HL-60/S4 (cell line): ENCODE results near the gene CXXC5.

ENCODE experiments used
- in situ Hi-C: fragments of 300-500 bp; cut with MboI; formaldehyde crosslinking; loops from 2 replicates; pipeline ENCODE4 v1.14.3; 2022; ENCODE audit warnings: low sequenced_read_pairs

The CXXC5 gene

DNA sequence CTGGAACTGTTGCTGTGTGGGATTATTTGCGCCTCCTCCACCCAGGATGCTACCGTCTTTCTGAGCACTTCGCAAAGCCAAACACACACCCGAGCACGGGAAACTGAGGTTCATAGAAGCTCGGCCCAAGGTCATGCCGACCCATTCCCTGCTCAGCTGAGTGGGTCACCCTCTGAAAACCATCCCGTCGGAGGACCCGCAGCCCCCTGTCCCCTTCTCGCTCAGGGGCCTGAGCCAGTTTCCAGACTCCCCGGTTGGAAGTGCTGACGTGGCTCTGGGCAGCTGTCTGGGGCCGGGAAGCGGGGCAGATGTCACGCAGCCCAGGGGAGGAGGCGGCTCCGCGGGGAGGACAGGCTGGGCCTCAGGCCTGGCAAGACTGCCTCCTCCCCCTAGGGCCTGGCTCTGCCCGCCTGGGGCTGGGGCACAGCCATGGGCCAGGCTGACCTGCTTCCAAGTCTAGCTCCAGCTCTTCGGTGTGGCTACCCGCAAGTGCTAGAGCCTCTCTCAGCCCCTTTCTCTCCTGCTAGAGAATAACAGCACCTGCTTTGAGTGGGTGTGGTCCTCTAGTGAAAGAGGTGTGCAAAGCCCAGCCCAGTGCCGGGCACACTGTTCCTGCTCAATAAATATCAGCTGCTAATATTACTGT is 9.9 kb upstream of the CXXC5 start:
- in situ Hi-C loops, result no loop called here

DNA sequence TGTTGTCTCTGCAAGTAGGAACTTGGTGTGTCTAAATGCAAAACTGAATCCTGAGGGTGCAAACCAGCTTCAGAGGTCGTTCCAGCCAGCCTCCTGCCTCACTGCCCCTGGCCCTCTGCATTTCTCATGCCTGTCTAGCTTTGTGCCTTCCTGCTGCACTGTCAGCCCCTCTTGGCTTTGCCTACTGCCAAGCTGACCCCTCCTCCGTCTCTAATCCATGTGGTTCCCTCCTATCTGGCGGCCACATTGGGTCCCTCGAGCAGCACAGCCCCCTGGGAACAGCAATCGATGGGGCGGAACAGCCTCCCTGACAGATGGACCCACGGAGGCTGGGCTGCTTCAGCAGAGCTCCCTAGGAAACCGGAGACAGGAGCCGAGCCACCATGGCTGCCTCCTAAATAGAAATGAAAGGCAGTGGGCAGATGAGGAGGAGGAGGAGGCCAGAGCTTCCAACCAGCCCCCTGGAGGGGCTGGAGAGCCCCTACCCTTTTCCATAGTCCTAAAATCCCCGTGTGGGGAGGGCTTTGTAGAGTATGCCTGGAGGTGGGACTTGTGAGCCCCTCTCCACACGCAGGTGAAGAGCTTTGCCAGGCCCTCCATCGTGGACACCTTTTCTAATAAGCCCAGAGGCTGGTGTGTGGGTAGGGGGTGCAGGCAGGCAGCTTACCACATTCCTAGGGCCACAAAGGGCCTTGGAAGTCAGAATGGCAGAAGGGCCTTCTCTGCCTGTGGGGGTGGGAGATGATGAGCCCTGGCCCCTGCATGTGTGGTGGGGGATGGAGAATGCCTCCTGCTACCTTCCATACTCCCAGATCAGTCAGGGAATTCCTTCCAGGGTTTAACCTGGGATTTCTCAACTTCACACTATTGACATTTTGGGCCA is 9.2 kb upstream of the CXXC5 start:
- in situ Hi-C loops, result no loop called here

DNA sequence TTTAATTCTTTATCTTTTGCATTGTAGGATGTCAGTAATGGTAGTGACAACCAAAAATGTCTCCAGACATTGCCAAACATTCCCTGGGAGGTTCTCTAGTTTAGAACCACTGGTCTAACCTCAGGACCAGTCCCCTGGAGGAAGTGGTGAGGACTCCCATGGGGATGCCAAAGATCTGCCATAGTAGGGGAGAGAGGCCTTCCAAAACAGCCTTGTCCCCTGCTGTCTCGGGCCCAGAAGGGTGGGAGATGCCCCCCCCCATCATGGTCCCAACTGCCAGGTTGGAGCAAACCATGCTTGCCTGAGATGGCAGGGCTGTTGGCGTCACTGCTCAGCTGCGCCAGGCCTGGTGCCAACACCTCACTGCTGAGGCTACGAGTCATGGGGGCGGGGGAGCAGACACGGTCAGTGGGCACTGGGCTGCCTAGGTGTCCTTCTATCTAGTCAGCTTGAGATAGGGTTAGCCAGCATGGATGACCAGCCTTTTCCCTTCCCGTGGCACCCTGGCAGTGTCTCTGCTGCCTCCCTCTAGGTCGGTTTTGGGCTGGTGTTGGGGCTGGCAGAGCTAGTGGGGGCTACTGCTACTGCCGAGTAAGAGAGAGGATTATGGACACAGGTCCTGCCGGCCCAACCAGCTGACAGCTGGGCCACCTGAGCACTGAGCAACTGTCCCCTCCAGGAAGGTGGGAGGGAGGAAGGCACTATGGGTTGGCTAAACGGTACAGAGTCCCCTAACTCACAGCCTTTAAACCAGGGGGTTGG is 8.3 kb upstream of the CXXC5 start:
- in situ Hi-C loops, result loop anchor here (10.0 kb wide), 1 partner anchor 125 kb away; no protein-coding TSS in a partner anchor

DNA sequence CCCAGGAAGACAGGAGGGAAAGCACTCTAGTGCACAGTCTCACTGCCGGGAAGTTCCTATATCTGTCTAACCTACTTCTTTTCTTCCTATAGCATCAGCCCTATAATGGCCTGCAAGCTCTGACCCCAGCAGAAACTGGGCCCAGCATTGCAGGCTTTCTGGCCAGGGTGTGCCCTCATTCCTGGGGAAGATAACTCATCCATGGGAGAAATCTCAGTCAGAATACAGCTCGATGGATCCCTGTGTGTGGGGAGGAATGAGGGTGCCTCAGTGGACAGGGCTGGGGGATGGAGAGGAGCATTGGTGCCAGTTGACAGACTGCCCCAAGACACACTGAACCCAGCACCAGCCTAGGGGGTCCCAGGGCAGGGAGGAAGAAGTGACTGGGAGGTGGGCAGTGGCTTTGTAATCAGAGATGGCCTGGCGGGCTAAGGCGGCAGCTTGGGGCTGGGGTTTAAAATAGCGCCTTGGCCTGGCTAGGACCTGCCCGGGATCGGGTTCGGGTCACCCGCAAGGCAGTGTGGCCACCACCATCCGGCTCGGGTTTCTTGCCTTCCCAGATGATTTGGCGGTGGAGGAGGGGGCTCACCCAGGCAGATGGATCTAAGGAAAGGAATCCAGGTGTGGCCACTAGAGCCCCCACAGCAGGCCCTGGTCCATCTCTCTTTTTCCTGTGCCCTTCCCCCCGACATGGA is 7.6 kb upstream of the CXXC5 start:
- in situ Hi-C loops, result loop anchor here (10.0 kb wide), 1 partner anchor 124 kb away; no protein-coding TSS in a partner anchor

DNA sequence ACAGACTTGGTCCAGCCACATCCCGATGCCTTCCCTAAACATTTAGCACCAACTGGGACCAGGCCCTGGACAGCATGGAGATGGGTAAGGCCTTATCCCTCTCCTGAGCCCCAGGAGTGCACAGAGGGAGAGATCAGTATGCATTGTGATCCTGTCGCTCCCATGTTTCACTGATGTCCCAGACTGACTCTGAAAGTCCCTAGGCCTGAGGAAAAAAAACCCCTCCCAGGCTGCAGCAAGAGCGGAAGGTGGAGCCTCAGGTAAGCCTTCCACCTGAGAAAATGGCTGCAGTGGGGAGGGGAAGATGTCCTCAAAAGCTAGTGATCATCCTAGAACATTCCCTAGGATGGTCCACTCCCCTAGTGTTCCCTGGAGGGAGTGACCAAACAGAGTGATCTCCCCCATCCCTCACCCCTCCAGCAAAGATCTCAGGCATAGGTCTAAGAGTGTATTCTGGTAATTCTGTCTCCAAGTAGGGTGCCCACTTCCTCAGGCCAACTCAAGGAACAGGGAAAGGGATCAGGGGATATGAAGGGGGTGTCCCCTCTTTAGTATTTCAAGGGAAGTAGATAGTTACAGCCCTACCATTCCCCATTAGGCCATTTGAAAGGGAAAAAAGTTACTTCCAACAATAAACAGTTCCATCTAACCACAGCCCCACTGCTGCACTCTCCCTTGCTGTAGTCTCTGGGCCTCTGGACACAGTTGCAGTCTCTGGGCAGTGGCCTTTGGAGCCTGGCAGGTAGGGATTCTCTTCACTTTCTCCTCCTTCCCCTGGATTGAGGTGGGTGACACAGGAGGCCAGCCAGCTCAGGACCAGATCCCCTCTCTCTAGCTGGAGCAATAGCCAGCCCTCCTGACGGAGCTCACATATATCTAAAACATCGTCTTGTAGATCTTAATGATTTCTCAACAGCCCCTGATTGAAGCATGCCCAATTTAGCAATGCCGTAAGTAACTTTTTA is 6.8 kb upstream of the CXXC5 start:
- in situ Hi-C loops, result loop anchor here (10.0 kb wide), 1 partner anchor 123 kb away; no protein-coding TSS in a partner anchor

DNA sequence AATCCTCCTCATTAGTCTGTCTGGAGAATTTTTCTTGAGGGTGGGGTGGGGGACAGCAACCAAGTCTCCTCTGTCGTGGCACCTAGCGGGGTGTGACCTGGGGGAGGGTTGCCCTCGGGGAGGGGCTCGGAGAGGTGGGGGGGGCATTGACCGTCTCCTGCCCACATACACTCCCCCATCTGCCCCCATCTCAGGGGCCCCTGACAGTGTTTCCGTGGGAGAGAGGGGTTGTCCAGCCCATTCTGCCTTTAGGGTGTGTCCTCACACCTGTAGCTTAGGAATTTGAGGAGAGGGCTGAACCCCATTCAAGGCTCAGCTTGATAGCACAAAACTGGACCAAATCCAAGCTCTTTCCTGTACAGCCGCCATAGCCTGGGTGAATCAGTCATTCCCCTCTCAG is 5.9 kb upstream of the CXXC5 start:
- in situ Hi-C loops, result loop anchor here (10.0 kb wide), 1 partner anchor 123 kb away; no protein-coding TSS in a partner anchor

DNA sequence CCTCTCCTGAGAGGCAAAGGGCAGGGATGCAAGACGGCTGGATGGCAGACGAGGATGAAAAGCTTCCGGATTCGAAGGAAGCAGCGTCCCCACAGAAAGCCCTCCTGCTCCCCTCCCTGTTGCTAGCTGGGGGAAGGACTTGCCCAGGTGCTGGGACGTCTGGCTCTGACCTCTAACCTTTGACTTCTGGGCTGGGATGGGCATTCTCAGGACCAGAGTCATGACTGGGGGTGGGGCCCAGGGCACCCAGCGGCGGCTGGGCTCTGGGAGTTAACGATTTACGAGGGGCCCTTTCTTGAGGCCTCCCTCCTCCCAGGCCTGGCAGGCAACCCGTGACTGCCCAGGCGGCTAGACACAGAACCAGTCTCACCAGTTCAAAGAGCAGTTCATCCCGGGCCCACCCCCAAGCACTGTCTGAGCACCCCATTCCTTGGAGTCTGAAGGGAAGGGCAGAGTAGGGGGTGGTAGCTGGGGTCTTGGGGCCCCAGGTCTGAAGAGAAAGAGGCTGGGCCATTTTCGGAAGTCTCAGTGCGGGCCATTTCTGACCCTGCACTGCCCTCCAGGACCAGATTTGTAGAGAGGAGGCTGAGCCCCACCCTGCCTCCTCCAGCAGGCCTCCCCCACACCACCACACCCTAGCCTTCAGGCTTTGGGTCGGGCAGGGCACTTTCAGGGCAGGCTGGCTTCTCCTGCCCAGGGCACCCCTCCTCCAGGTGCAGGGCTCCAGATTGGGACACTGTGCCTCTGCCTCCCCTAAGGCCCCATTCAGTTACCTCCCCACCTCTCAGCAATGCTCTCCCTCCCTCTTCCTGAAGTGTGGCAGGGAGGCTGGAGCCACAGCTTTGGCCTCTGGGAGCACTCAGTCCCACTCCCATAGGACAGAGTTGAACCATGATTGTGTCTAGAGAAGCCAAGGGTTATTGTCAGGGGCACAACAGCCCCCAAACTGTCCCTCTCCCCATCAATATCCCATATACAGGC is 5.0 kb upstream of the CXXC5 start:
- in situ Hi-C loops, result loop anchor here (10.0 kb wide), 1 partner anchor 122 kb away; no protein-coding TSS in a partner anchor

DNA sequence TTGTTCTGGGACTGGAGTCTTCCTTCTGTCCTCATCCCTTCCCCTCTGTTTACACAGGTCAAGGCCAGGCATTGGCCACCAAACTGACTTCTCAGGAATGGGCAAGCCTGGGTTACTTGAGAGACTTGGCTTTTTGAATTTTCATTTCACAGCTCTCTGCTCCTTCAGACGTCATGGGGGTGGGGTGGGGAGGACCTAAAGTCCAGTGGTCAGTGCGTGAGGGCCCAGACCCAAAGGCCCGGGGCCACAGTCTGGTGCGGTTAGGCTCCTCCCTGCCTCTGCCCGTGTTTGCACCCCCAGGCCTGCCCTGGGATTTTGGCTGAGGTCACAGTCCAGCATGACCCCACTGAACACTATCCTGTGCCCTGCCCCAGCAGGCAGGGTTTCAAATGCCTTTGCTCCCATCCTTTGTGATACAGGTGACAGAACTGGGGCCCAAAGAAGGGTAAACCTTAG is 4.1 kb upstream of the CXXC5 start:
- in situ Hi-C loops, result loop anchor here (10.0 kb wide), 1 partner anchor 121 kb away; no protein-coding TSS in a partner anchor

DNA sequence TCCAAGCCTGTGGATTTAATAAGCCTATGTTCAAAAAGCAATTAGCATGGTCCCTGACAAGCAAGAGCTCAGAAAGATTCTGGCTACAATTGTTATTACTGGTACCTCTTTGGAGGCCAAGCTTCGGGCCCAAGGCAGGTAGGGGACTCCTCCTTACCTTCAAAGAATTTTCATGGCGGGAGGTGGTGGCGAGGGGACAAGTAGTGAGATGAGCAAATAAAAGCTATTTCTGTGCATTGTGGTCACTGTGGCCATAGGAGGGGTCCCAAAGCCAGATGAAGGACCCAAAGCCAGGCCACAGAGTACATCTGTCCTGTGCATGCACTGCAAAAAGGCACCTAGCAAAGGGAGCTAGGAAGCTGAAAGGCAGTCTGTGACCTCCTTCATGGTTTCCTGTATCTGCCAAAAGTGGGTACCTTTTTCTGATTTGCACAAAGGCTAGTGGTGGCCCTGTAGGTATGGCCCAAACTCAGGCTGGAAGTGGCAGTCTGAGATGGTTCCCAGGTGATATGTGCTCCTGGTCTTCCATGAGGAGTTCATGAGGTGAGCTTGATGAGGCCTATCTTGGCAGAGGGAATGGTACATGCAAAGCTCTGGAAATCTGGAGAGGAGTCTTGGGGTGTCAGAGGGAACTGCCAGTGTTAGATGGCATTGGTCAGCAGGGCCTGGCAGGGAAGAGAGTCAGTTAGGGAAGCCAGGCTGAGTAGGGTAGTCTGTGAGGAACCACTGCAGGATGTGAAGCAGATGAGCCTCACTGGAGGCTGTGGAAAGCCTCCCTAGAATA is 3.3 kb upstream of the CXXC5 start:
- in situ Hi-C loops, result loop anchor here (10.0 kb wide), 1 partner anchor 120 kb away; no protein-coding TSS in a partner anchor

DNA sequence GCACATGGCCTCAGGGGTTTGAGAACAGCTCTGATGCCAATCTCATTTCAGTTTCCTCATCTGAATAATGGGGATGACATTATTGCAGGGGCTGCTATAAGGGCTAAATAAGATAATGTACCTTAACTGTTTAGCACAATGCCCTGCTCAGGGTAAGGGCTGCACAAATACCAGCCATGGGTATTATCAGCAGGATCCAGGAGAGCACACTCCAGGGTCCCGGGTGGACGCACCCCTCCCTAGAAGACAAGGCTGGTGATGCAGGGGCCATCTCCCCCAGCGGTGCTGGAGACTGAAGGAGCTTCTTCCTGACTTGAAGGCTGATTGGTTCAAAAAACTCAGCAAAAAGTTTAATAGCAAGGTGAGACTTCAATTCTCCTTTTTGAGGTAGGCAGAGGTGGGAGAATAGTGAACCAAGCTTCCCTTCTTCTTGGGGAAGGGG is 2.7 kb upstream of the CXXC5 start:
- in situ Hi-C loops, result loop anchor here (10.0 kb wide), 1 partner anchor 119 kb away; no protein-coding TSS in a partner anchor

DNA sequence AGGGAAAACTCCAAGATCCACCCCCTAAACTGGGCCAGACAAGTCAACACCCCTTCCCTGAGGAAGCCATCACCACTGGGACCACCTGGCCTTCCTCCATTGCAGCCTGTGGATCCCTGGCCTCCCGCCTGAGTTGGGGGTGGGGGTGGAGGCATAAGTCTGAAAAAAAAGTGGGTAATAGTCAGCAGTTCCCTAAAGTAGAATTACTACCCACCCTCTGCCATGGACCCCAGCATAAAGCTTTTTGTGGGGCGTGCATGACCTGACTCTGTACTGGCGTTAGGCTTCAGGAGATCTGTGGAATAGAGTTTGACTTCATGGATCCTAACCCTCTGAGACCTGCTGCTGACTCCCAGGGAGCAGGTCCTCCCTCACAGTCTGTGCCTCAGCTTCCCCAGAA is 2.0 kb upstream of the CXXC5 start:
- in situ Hi-C loops, result loop anchor here (10.0 kb wide), 1 partner anchor 119 kb away; no protein-coding TSS in a partner anchor

DNA sequence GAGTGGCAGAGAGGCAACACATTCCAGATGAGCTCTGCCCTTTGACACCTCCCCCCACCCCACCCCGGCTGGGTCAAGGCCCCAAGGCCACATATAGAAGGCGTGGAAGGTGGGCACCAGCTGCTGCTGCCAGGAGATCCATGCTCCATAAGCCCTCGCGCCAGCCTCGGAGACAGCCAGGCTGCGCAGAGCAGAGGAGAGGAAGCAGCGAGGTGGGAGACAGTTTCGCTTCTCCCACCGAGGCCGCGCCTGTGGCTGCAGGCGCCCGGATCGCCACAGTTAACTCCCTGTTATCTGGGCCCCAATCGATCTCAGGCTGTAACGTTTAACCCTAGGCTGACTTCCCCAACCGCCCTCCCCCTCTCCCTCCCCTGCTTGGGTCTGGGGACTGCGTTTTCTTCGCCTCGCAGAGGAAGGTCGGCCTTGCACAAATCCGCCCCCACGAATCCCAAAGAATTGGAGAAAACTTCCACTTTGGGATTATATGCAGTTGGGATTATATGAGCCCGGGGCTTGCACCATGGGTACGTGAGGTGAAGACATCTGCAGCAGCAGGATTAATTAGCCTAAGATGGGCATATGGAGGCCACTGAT is 1.1 kb upstream of the CXXC5 start:
- in situ Hi-C loops, result loop anchor here (10.0 kb wide), 1 partner anchor 118 kb away; no protein-coding TSS in a partner anchor

DNA sequence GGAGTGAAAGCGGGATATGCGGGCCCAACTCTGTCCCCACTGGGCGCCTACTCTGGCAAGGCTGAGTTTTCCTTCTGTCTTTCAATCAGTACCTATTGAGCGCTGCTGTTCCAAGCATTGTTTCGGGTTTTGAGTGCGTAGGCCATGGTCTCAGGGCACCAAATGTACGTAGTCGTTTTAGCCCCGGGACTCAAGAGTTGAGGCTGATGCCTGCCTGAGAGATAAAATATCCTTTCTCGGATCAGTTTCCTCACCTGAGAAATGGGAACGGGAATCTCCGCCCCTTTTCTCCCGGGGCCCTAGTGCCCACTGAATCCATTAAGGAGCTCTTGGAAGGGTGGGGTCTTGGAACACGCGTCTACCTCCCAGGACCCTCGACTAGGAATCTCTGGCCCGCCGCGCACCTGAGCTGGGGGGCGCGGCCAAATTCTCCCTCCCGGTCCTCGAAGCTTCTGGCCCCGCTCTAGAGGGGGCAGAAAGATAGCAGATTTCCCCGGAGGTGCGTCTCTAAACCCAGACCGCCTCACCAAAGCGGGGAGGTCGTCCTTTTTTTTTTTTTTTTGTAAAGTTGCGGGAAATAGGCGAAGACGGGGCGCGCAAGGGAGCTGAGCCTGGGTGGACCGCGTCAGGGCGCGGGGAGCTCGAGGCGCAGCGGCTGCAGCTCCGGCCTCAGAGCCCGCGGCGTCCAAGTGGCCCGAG is 494 bp upstream of the CXXC5 start:
- in situ Hi-C loops, result loop anchor here (10.0 kb wide), 1 partner anchor 117 kb away; no protein-coding TSS in a partner anchor

DNA sequence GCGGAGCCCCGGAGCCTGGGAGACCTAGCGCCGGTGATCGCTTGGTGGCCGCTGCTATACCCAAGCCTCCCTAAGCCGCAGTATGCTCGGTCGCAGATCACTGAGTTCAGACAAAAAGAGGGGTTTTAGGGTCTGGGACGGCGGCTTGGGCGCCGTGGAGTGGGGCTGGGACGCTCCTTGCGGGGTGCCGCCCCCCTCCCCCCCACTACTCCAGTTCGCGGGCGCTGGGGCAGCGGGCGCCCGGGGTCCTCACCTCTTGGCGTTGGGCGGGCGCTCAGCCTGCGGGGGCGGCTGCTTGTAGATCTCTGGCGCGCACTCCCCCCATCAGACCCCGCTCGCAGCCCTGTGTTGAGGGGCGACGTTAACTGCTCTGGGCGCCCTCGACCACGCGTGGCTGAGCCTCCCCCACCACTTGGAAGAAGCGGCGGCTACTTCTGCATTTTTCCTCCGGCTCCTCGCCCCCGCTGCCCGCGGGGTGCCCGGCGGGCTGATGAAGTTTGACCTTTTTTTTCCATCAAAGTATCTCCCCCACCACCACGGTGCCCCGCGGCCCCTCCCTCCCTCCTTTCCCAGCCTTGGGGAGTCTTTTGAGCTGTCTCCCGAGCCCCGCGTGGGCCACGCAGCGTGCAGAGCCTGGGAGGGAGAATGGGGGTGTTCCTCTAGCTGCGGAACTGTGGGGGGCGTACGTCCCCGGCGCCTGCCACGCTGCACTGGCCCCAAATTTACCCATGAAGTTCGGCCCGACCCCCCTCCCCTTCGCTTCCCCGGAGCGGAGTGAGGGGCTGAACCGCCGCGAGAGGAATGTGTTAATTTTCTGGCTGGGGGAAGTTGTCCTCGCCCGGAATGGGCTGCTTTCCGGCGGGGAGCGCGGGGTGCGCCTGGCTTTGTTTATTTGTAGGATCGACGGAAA is 1.2 kb downstream of the CXXC5 start:
- in situ Hi-C loops, result loop anchor here (10.0 kb wide), 1 partner anchor 115 kb away; no protein-coding TSS in a partner anchor
